ENCODE data around the gene AMN.
"Not testable (repeated sequence)": the region's sequence is repeated elsewhere in the genome, so short reads cannot be mapped to it uniquely, and the experiment has no call there.

Gene AMN

GRCh38 chr14:102875652-102876051 is 46.8 kb upstream of the AMN start:
- H3K27ac ChIP-seq (ENCODE audit: low read length): no peak overlapping the region
- H3K27me3 ChIP-seq (replicated peaks; ENCODE audit: insufficient read depth, low read length): no peaks in the 10 kb centered on the region
- no peak overlapping the region for H3K4me3 ChIP-seq (ENCODE audit: low read length)
- no peak for TF ChIP-seq CTCF (IDR thresholded peaks at IDR 0.05; ENCODE audit: low read length)
- no peak for TF ChIP-seq EZH2phosphoT487 (IDR thresholded peaks at IDR 0.05; ENCODE audit: low read length)
- no peak for TF ChIP-seq EZH2 (optimal IDR thresholded peaks at IDR 0.05; ENCODE audit: low read depth, low read length)
- H3K9me3 ChIP-seq (replicated peaks; ENCODE audit: insufficient read depth, low read length): no peaks in the 10 kb centered on the region
- no peak for DNase-seq
- no peak overlapping the region for H3K9ac ChIP-seq (ENCODE audit: low read length)
- no peaks in the 10 kb centered on the region for H4K20me1 ChIP-seq (ENCODE audit: insufficient read depth, low read length)
- H3K9me2 ChIP-seq (replicated peaks; ENCODE audit: insufficient read depth, low read length): no peaks in the 10 kb centered on the region
- H3F3A ChIP-seq (ENCODE audit: insufficient read depth, low read length): peaks cover 13% of the 10 kb centered on the region; the same call in 1 of the 2 replicates
- H3K36me3 ChIP-seq (replicated peaks; ENCODE audit: insufficient read depth, low read length): no peaks in the 10 kb centered on the region
- no peak overlapping the region for H3K4me2 ChIP-seq (ENCODE audit: low read depth, low read length)
- H3K79me2 ChIP-seq (ENCODE audit: low read length): no peaks in the 10 kb centered on the region
- peaks cover 18% of the 10 kb centered on the region; the same call in 1 of the 2 replicates for H3K4me1 ChIP-seq (ENCODE audit: low read length)
- H2AFZ ChIP-seq (ENCODE audit: low read length): no peak overlapping the region

GRCh38 chr14:102877511-102877910 is 45.0 kb upstream of the AMN start:
- not testable (repeated sequence) for H2AFZ ChIP-seq (ENCODE audit: low read length); H3K9me3 ChIP-seq (replicated peaks; ENCODE audit: insufficient read depth, low read length); DNase-seq; H4K20me1 ChIP-seq (ENCODE audit: insufficient read depth, low read length); H3K4me2 ChIP-seq (ENCODE audit: low read depth, low read length); H3K9ac ChIP-seq (ENCODE audit: low read length); H3K27ac ChIP-seq (ENCODE audit: low read length); H3K9me2 ChIP-seq (replicated peaks; ENCODE audit: insufficient read depth, low read length); H3F3A ChIP-seq (ENCODE audit: insufficient read depth, low read length); H3K4me1 ChIP-seq (ENCODE audit: low read length); H3K27me3 ChIP-seq (replicated peaks; ENCODE audit: insufficient read depth, low read length); H3K4me3 ChIP-seq (ENCODE audit: low read length); H3K79me2 ChIP-seq (ENCODE audit: low read length); H3K36me3 ChIP-seq (replicated peaks; ENCODE audit: insufficient read depth, low read length)

GRCh38 chr14:102878174-102878969 is 44.1 kb upstream of the AMN start:
- Histone ChIP-seq H3F3A (ENCODE audit: insufficient read depth, low read length) (no peaks in the 10 kb centered on the region), H3K4me3 (ENCODE audit: low read length) (no peak overlapping the region), H3K79me2 (ENCODE audit: low read length) (no peaks in the 10 kb centered on the region), H3K4me2 (ENCODE audit: low read depth, low read length) (no peak overlapping the region), H3K9me2 (replicated peaks; ENCODE audit: insufficient read depth, low read length) (no peaks in the 10 kb centered on the region), H3K36me3 (replicated peaks; ENCODE audit: insufficient read depth, low read length) (no peaks in the 10 kb centered on the region), H3K9ac (ENCODE audit: low read length) (no peak overlapping the region), H2AFZ (ENCODE audit: low read length) (no peak overlapping the region), H3K27ac (ENCODE audit: low read length) (no peak overlapping the region), H3K4me1 (ENCODE audit: low read length) (no peaks in the 10 kb centered on the region), H4K20me1 (ENCODE audit: insufficient read depth, low read length) (no peaks in the 10 kb centered on the region), H3K27me3 (replicated peaks; ENCODE audit: insufficient read depth, low read length) (no peaks in the 10 kb centered on the region), H3K9me3 (replicated peaks; ENCODE audit: insufficient read depth, low read length) (no peaks in the 10 kb centered on the region)
- TF ChIP-seq EZH2 (optimal IDR thresholded peaks at IDR 0.05; ENCODE audit: low read depth, low read length) (no peak), CTCF (IDR thresholded peaks at IDR 0.05; ENCODE audit: low read length) (no peak), EZH2phosphoT487 (IDR thresholded peaks at IDR 0.05; ENCODE audit: low read length) (no peak)
- DNase-seq: no peak

GRCh38 chr14:102878970-102879460 is 43.4 kb upstream of the AMN start:
- Histone ChIP-seq H3F3A (ENCODE audit: insufficient read depth, low read length) (no peaks in the 10 kb centered on the region), H3K9me2 (replicated peaks; ENCODE audit: insufficient read depth, low read length) (no peaks in the 10 kb centered on the region), H3K27ac (ENCODE audit: low read length) (no peak overlapping the region), H3K9ac (ENCODE audit: low read length) (no peak overlapping the region), H3K4me1 (ENCODE audit: low read length) (no peaks in the 10 kb centered on the region), H3K79me2 (ENCODE audit: low read length) (no peaks in the 10 kb centered on the region), H4K20me1 (ENCODE audit: insufficient read depth, low read length) (no peaks in the 10 kb centered on the region), H3K27me3 (replicated peaks; ENCODE audit: insufficient read depth, low read length) (no peaks in the 10 kb centered on the region), H3K4me3 (ENCODE audit: low read length) (no peak overlapping the region), H3K4me2 (ENCODE audit: low read depth, low read length) (no peak overlapping the region), H2AFZ (ENCODE audit: low read length) (no peak overlapping the region), H3K9me3 (replicated peaks; ENCODE audit: insufficient read depth, low read length) (no peaks in the 10 kb centered on the region), H3K36me3 (replicated peaks; ENCODE audit: insufficient read depth, low read length) (no peaks in the 10 kb centered on the region)
- no peak for DNase-seq
- no peak for TF ChIP-seq EZH2phosphoT487 (IDR thresholded peaks at IDR 0.05; ENCODE audit: low read length)
- TF ChIP-seq EZH2 (optimal IDR thresholded peaks at IDR 0.05; ENCODE audit: low read depth, low read length): no peak
- TF ChIP-seq CTCF (IDR thresholded peaks at IDR 0.05; ENCODE audit: low read length): no peak

All from MM.1S (cell line).